MCF 10A (cell line): Measurements from ENCODE around the gene MRPL14. TPM values are rescaled to one million over a fixed set of nuclear protein-coding genes. Genes with fewer than 3 reads are reported as not detected.

Experiments used
- BruUV-seq: library from RNA; stranded (reverse); fragments of 400-500 nt; replicated peaks from 2 replicates; lab custom pipeline; 2021; lab: Mats Ljungman, UMichigan
- CTCF ChIA-PET: fragments of 300-600 bp; sonication (Branson Sonifier 250); formaldehyde crosslinking; extraction: SDS; loops from one replicate; lab custom pipeline; 2021; ENCODE audit warnings: antibody characterized with exemption, inconsistent platforms; lab: Yijun Ruan, JAX
- POLR2A ChIA-PET: fragments of 300-600, 350-650 bp; sonication (Branson Sonifier 250); formaldehyde crosslinking; extraction: SDS; loops from one replicate; lab custom pipeline; 2020; ENCODE audit warnings: antibody characterized with exemption, inconsistent platforms; lab: Yijun Ruan, JAX
- DNase-seq: peaks from one replicate; pipeline ENCODE4 v3.0.0-alpha.2; 2018; ENCODE audit not compliant: unreplicated experiment
- H3K27ac Mint-ChIP-seq: one replicate; pipeline ENCODE4 v1.8.0; 2022; ENCODE audit warnings: mild to moderate bottlenecking, low read depth, mixed read lengths; ENCODE audit not compliant: unreplicated experiment
- H3K27me3 Mint-ChIP-seq: one replicate; pipeline ENCODE4 v1.8.0; 2022; ENCODE audit warnings: mixed read lengths; ENCODE audit not compliant: insufficient read depth, unreplicated experiment
- H3K36me3 Mint-ChIP-seq: one replicate; pipeline ENCODE4 v1.8.0; 2022; ENCODE audit warnings: mild to moderate bottlenecking, moderate library complexity, mixed read lengths; ENCODE audit not compliant: insufficient read depth, unreplicated experiment
- H3K4me1 Mint-ChIP-seq: one replicate; pipeline ENCODE4 v1.8.0; 2022; ENCODE audit warnings: mixed read lengths; ENCODE audit not compliant: insufficient read depth, unreplicated experiment
- H3K4me3 Mint-ChIP-seq: one replicate; pipeline ENCODE4 v1.8.0; 2022; ENCODE audit warnings: mild to moderate bottlenecking, moderate library complexity, mixed read lengths; ENCODE audit not compliant: unreplicated experiment
- H3K9me3 Mint-ChIP-seq: one replicate; pipeline ENCODE4 v1.8.0; 2022; ENCODE audit warnings: mixed read lengths; ENCODE audit not compliant: unreplicated experiment
- CTCF ChIP-seq: fragments of 200-600 bp; IDR thresholded peaks from one replicate; pipeline ENCODE4 v1.8.0; 2022; ENCODE audit warnings: antibody characterized with exemption, mild to moderate bottlenecking; ENCODE audit not compliant: unreplicated experiment
- intact Hi-C: fragments of 100-400 bp; cut with micrococcal nuclease; formaldehyde crosslinking; loops from 2 replicates; pipeline ENCODE4 v1.14.1; 2022
- total RNA-seq: library from RNA; stranded (reverse); gene quantifications from 2 replicates; pipeline ENCODE4 v1.2.3, GENCODE V29; 2022

The MRPL14 gene
- total RNA-seq, 1 experiment from 2014 or later: 66.8 TPM

- no peaks in the 10 kb centered on the region for H3K27me3 Mint-ChIP-seq
- no peaks in the 10 kb centered on the region for H3K36me3 Mint-ChIP-seq
- POLR2A ChIA-PET: interaction anchor here (0.6 kb wide), 1 partner anchor 331 kb away, joined by 3 read pairs; no protein-coding TSS in a partner anchor
Measured at GRCh38 chr6:44066394-44067172, 60.7 kb downstream of the MRPL14 start.

GRCh38 chr6:44065443-44066140 lies 61.7 kb downstream of the MRPL14 start:
- DNase-seq: no peak
- no TSS peak for BruUV-seq
- H3K4me1 Mint-ChIP-seq: peaks cover 30% of the 10 kb centered on the region
- no peaks in the 10 kb centered on the region for H3K27me3 Mint-ChIP-seq
- no peak for TF ChIP-seq CTCF
- POLR2A ChIA-PET: interaction anchor here (1.1 to 2.0 kb wide), 3 partner anchors 22 to 295 kb away, joined by 3 to 6 read pairs (median 4); partner anchors contain the start of gene VEGFA
- H3K9me3 Mint-ChIP-seq: no peaks in the 10 kb centered on the region
- H3K36me3 Mint-ChIP-seq: no peaks in the 10 kb centered on the region
- no peak overlapping the region for H3K4me3 Mint-ChIP-seq
- intact Hi-C loops: no loop called here
- H3K27ac Mint-ChIP-seq: no peak overlapping the region
- CTCF ChIA-PET: interaction anchor here (0.7 to 5.3 kb wide), 5 partner anchors 9 to 297 kb away, joined by 3 to 32 read pairs (median 4); partner anchors contain the start of gene VEGFA

More at GRCh38 chr6:44066394-44067172, 60.7 kb downstream of the MRPL14 start:
- Mint-ChIP-seq H3K9me3 (no peaks in the 10 kb centered on the region), H3K4me1 (peaks cover 27% of the 10 kb centered on the region), H3K4me3 (no peak overlapping the region), H3K27ac (peak overlapping the region; percentile 25)
- BruUV-seq: no TSS peak
- TF ChIP-seq CTCF: no peak
- CTCF ChIA-PET: interaction anchor here (0.5 to 5.3 kb wide), 4 partner anchors 8 to 296 kb away, joined by 3 to 32 read pairs (median 8); no protein-coding TSS in a partner anchor
- intact Hi-C loops: no loop called here
- DNase-seq: no peak

GRCh38 chr6:44064948-44065272 lies 62.3 kb downstream of the MRPL14 start:
- Mint-ChIP-seq H3K27me3 (no peaks in the 10 kb centered on the region), H3K9me3 (no peaks in the 10 kb centered on the region), H3K4me3 (no peak overlapping the region), H3K36me3 (no peaks in the 10 kb centered on the region), H3K27ac (peak overlapping the region; percentile 57), H3K4me1 (peaks cover 37% of the 10 kb centered on the region)
- intact Hi-C loops: no loop called here
- TF ChIP-seq CTCF: no peak
- POLR2A ChIA-PET: interaction anchor here (0.8 to 2.0 kb wide), 4 partner anchors 22 to 436 kb away, joined by 3 to 6 read pairs (median 4); partner anchors contain the start of genes GTPBP2 and VEGFA
- no TSS peak for BruUV-seq
- CTCF ChIA-PET: interaction anchor here (0.9 to 5.3 kb wide), 4 partner anchors 10 to 296 kb away, joined by 3 to 32 read pairs (median 4); partner anchors contain the start of gene VEGFA
- DNase-seq: no peak
